DOHH2 (cell line): ENCODE data around the gene ZNF30.

Experiments
- H3F3A ChIP-seq: fragments of 200-600 bp; sonication (generic), shearing (Covaris generic); 2 replicates; pipeline ENCODE4 v1.6.0; 2016; ENCODE audit warnings: antibody characterized with exemption, mild to moderate bottlenecking; ENCODE audit not compliant: control insufficient read depth, insufficient read depth
- H3K27ac ChIP-seq: fragments of 200-600 bp; sonication (generic); 2 replicates; pipeline ENCODE4 v1.5.1; 2014; ENCODE audit warnings: low read depth, mild to moderate bottlenecking, low read length, moderate library complexity
- H3K27me3 ChIP-seq: fragments of 200-600 bp; sonication (generic); 2 replicates; pipeline ENCODE4 v1.6.1; 2014; ENCODE audit warnings: mild to moderate bottlenecking, low read length, mixed read lengths; ENCODE audit not compliant: control insufficient read depth
- H3K36me3 ChIP-seq: fragments of 200-600 bp; sonication (generic); 2 replicates; pipeline ENCODE4 v1.6.1; 2014; ENCODE audit warnings: mild to moderate bottlenecking, low read length, moderate library complexity, mixed read lengths; ENCODE audit not compliant: control insufficient read depth
- H3K4me1 ChIP-seq: fragments of 200-600 bp; sonication (generic); 2 replicates; pipeline ENCODE4 v1.6.1; 2014; ENCODE audit warnings: mild to moderate bottlenecking, low read length, mixed read lengths; ENCODE audit not compliant: control insufficient read depth
- H3K4me2 ChIP-seq: fragments of 200-600 bp; sonication (generic); 2 replicates; pipeline ENCODE4 v1.6.0; 2014; ENCODE audit warnings: mild to moderate bottlenecking, low read length, moderate library complexity
- H3K4me3 ChIP-seq: fragments of 200-600 bp; sonication (generic); 2 replicates; pipeline ENCODE4 v1.5.1; 2014; ENCODE audit warnings: mild to moderate bottlenecking, low read length, mixed read lengths
- H3K79me2 ChIP-seq: fragments of 200-600 bp; sonication (generic); 2 replicates; pipeline ENCODE4 v1.6.1; 2014; ENCODE audit warnings: mild to moderate bottlenecking, low read length, mixed read lengths; ENCODE audit not compliant: control insufficient read depth
- H3K9me2 ChIP-seq: fragments of 200-600 bp; sonication (generic); replicated peaks from 2 replicates; pipeline ENCODE4 v1.6.1; 2014; ENCODE audit warnings: mild to moderate bottlenecking, low read length, mixed read lengths; ENCODE audit not compliant: control insufficient read depth
- H3K9me3 ChIP-seq: fragments of 200-600 bp; sonication (generic); 2 replicates; pipeline ENCODE4 v1.6.1; 2014; ENCODE audit warnings: antibody characterized with exemption, low read length, mixed read lengths; ENCODE audit not compliant: control insufficient read depth, insufficient read depth
- H4K20me1 ChIP-seq: fragments of 200-600 bp; sonication (generic); 2 replicates; pipeline ENCODE4 v1.6.0; 2014; ENCODE audit warnings: low read depth, mild to moderate bottlenecking, antibody characterized with exemption, low read length, moderate library complexity; ENCODE audit not compliant: control insufficient read depth, insufficient read depth
- EZH2phosphoT487 ChIP-seq: fragments of 200-600 bp; sonication (generic); IDR thresholded peaks from 2 replicates; pipeline ENCODE4 v1.6.1; 2017; ENCODE audit warnings: borderline replicate concordance, mild to moderate bottlenecking, antibody characterized with exemption, low read length, moderate library complexity, mixed read lengths
- TF ChIP-seq, protein P1 (sequence below): fragments of 200-600 bp; sonication (generic); IDR thresholded peaks from one replicate; pipeline ENCODE4 v1.5.1; 2014; ENCODE audit warnings: antibody characterized with exemption, mild to moderate bottlenecking, low read depth, low read length; ENCODE audit not compliant: poor library complexity, severe bottlenecking

ZNF30 gene

GRCh38 chr19:34979819-34980640 is 53.3 kb downstream of the ZNF30 start:
- no peak overlapping the region for H3K27ac ChIP-seq
- peaks cover 3% of the 10 kb centered on the region for H3K4me1 ChIP-seq
- H4K20me1 ChIP-seq = no peaks in the 10 kb centered on the region
- no peaks in the 10 kb centered on the region for H3K79me2 ChIP-seq
- no peaks in the 10 kb centered on the region for H3K36me3 ChIP-seq
- no peak overlapping the region for H3K4me3 ChIP-seq
- H3F3A ChIP-seq = no peaks in the 10 kb centered on the region
- no peaks in the 10 kb centered on the region for H3K9me2 ChIP-seq
- H3K4me2 ChIP-seq = no peak overlapping the region
- H3K9me3 ChIP-seq = no peaks in the 10 kb centered on the region
- H3K27me3 ChIP-seq = peaks cover 9% of the 10 kb centered on the region; the same call in 1 of the 2 replicates
- TF ChIP-seq EZH2phosphoT487 = no peak
- TF ChIP-seq, protein P1, sequence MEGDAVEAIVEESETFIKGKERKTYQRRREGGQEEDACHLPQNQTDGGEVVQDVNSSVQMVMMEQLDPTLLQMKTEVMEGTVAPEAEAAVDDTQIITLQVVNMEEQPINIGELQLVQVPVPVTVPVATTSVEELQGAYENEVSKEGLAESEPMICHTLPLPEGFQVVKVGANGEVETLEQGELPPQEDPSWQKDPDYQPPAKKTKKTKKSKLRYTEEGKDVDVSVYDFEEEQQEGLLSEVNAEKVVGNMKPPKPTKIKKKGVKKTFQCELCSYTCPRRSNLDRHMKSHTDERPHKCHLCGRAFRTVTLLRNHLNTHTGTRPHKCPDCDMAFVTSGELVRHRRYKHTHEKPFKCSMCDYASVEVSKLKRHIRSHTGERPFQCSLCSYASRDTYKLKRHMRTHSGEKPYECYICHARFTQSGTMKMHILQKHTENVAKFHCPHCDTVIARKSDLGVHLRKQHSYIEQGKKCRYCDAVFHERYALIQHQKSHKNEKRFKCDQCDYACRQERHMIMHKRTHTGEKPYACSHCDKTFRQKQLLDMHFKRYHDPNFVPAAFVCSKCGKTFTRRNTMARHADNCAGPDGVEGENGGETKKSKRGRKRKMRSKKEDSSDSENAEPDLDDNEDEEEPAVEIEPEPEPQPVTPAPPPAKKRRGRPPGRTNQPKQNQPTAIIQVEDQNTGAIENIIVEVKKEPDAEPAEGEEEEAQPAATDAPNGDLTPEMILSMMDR = no peak

DNA sequence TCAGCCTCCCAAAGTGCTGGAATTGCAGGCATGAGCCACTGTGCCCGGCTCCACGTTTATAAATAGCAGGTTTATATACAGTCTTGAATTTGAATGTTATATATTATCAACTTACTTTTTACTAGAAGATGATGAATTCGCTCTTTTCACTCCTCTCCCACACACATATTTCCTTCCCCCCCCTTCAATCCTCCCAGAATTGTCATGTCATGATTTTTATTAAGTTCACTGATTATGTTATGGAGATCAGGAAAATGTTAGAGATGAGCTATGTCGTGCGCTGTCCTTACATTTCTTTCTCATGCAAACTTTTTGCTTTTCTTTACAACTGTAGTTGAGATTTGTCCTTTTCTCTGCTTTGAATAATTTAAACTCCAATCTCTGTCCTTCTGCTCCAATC is 55.6 kb downstream of the ZNF30 start:
- Histone ChIP-seq H3K27ac (no peak overlapping the region), H3K27me3 (peaks cover 19% of the 10 kb centered on the region), H3K4me2 (no peak overlapping the region), H3K4me3 (no peak overlapping the region), H4K20me1 (no peaks in the 10 kb centered on the region), H3K36me3 (no peaks in the 10 kb centered on the region), H3K79me2 (no peaks in the 10 kb centered on the region), H3K4me1 (no peaks in the 10 kb centered on the region), H3F3A (no peaks in the 10 kb centered on the region), H3K9me2 (no peaks in the 10 kb centered on the region), H3K9me3 (no peaks in the 10 kb centered on the region)
- TF ChIP-seq, protein P1 = no peak
- TF ChIP-seq EZH2phosphoT487 = no peak

DNA sequence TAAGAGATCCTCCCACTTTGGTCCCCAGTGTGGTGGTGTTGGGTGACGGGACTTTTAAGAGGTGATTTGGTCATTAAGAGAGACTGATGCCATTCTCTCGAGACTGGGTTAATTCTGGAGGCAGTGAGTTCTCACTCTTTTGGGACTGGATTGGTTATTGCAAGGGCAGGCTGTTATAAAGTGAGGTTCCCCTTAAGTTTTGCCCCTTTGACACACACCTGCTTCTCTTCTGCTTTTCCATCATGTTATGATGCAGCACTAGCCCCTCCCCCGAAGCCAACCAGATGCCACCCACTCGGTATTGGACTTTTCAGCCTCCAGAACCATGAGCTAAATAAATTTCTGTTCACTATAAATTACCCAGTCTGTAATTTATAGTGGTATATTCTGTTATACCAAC is 57.1 kb downstream of the ZNF30 start:
- no peak overlapping the region for H3K4me3 ChIP-seq
- no peaks in the 10 kb centered on the region for H3K9me2 ChIP-seq
- H3K27me3 ChIP-seq = peaks cover 27% of the 10 kb centered on the region
- H3K4me1 ChIP-seq = no peaks in the 10 kb centered on the region
- no peaks in the 10 kb centered on the region for H3F3A ChIP-seq
- no peak overlapping the region for H3K4me2 ChIP-seq
- no peak overlapping the region for H3K27ac ChIP-seq
- no peaks in the 10 kb centered on the region for H3K79me2 ChIP-seq
- H4K20me1 ChIP-seq = no peaks in the 10 kb centered on the region
- H3K36me3 ChIP-seq = no peaks in the 10 kb centered on the region
- no peaks in the 10 kb centered on the region for H3K9me3 ChIP-seq
- TF ChIP-seq, protein P1 = no peak
- no peak for TF ChIP-seq EZH2phosphoT487
